ENCODE data around the gene SRBD1. TPM values are rescaled to one million over a fixed set of nuclear protein-coding genes. Genes with fewer than 3 reads are reported as not detected.

SRBD1 gene
- total RNA-seq, 1 experiment from 2014 or later, result 14.4 TPM

DNA sequence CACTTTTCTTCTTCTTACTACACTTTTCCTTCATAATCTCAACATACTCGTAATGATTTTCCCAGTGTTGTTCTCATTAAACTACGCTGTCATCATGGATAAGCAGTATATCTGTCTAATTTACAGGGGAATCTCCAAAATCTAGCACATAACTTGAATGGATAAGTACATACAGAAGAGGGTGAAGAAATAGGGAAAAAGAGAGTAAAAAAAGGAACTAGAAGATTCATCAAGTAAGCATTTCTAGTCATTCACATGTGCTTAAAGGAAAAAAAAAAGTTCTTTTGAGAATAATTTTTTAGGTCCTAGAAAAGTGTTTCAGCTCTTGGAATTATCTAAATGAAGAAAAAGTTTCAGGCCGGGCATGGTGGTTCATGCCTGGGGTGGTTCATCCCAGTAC lies 51.6 kb downstream of the SRBD1 start:
- CTCF ChIA-PET, result no interaction called here
- no peaks in the 10 kb centered on the region for H3K36me3 Mint-ChIP-seq (ENCODE audit: insufficient read depth, unreplicated experiment)
- no peak overlapping the region for H3K4me3 Mint-ChIP-seq (ENCODE audit: low read depth, unreplicated experiment)
- no peaks in the 10 kb centered on the region for H3K9me3 Mint-ChIP-seq (ENCODE audit: low read depth, unreplicated experiment)
- intact Hi-C loops (cut with micrococcal nuclease; ENCODE audit: unreplicated experiment), result no loop called here
- BruUV-seq (replicated peaks), result no TSS peak
- no peak for DNase-seq
- H3K4me1 Mint-ChIP-seq (ENCODE audit: low read depth, unreplicated experiment), result peaks cover 8% of the 10 kb centered on the region
- TF ChIP-seq, protein P1, sequence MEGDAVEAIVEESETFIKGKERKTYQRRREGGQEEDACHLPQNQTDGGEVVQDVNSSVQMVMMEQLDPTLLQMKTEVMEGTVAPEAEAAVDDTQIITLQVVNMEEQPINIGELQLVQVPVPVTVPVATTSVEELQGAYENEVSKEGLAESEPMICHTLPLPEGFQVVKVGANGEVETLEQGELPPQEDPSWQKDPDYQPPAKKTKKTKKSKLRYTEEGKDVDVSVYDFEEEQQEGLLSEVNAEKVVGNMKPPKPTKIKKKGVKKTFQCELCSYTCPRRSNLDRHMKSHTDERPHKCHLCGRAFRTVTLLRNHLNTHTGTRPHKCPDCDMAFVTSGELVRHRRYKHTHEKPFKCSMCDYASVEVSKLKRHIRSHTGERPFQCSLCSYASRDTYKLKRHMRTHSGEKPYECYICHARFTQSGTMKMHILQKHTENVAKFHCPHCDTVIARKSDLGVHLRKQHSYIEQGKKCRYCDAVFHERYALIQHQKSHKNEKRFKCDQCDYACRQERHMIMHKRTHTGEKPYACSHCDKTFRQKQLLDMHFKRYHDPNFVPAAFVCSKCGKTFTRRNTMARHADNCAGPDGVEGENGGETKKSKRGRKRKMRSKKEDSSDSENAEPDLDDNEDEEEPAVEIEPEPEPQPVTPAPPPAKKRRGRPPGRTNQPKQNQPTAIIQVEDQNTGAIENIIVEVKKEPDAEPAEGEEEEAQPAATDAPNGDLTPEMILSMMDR (IDR thresholded peaks at IDR 0.05; ENCODE audit: unreplicated experiment), result no peak
- H3K27me3 Mint-ChIP-seq (ENCODE audit: unreplicated experiment), result no peaks in the 10 kb centered on the region
- no peak overlapping the region for H3K27ac Mint-ChIP-seq (ENCODE audit: unreplicated experiment)

DNA sequence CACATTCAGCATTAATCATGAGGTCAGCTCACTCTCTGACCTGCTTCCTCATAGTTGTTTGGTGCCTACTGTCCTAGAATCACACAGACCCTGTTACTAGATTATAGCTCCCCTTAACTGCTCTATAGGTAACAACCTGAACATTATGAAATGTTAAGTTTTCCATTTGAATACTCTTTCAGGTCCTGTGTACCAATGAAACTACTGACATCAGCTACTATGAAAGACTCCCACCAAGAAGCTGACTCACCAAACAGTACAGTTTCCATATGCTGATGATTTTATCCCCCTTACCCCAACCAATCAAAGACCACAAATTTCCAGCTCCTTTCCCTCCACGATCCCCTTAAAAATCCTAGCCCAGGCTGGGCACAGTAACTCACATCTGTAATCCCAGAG lies 56.3 kb downstream of the SRBD1 start:
- intact Hi-C loops (cut with micrococcal nuclease; ENCODE audit: unreplicated experiment), result no loop called here
- TF ChIP-seq, protein P1 (IDR thresholded peaks at IDR 0.05; ENCODE audit: unreplicated experiment), result no peak
- no peak overlapping the region for H3K27ac Mint-ChIP-seq (ENCODE audit: unreplicated experiment)
- no TSS peak for BruUV-seq (replicated peaks)
- H3K4me1 Mint-ChIP-seq (ENCODE audit: low read depth, unreplicated experiment), result peaks cover 8% of the 10 kb centered on the region
- CTCF ChIA-PET, result interaction anchor here (0.7 kb wide), 1 partner anchor 1766 kb away, joined by 3 read pairs; no protein-coding TSS in a partner anchor
- no peaks in the 10 kb centered on the region for H3K9me3 Mint-ChIP-seq (ENCODE audit: low read depth, unreplicated experiment)
- no peaks in the 10 kb centered on the region for H3K36me3 Mint-ChIP-seq (ENCODE audit: insufficient read depth, unreplicated experiment)
- H3K4me3 Mint-ChIP-seq (ENCODE audit: low read depth, unreplicated experiment), result no peak overlapping the region
- H3K27me3 Mint-ChIP-seq (ENCODE audit: unreplicated experiment), result no peaks in the 10 kb centered on the region
- DNase-seq, result no peak

DNA sequence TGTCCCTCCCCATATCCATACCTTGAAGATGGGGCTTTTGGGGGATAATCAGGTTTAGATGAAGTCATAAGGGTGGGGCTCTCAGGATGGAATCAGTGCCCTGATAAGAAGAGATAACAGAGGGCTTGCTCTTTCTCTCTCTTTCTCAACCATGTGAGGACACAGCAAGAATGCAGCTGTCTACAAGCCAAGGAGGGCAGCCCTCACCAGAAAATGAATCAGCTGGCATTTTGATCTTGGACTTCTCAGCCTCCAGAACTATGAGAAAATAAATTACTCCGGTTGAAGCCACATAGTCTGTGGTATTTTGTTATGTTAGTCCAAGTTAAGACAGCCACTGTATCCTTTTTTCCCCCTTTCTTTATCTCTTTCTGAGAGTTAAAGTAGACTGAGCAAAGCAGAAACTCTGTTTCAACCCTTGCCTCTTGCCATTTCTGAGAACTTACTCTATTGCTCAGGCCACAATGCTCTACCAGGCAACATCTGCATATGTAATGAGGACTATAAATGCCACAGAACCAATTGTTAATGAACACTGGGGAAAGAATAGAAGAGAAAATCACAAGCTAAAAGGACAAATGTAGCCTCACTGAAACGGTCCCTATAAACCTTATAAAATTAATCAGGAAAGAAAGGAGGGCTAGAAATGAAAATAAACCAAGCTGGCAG lies 56.9 kb downstream of the SRBD1 start:
- TF ChIP-seq, protein P1 (IDR thresholded peaks at IDR 0.05; ENCODE audit: unreplicated experiment), result no peak
- intact Hi-C loops (cut with micrococcal nuclease; ENCODE audit: unreplicated experiment), result no loop called here
- no peaks in the 10 kb centered on the region for H3K27me3 Mint-ChIP-seq (ENCODE audit: unreplicated experiment)
- H3K9me3 Mint-ChIP-seq (ENCODE audit: low read depth, unreplicated experiment), result no peaks in the 10 kb centered on the region
- no peaks in the 10 kb centered on the region for H3K36me3 Mint-ChIP-seq (ENCODE audit: insufficient read depth, unreplicated experiment)
- no TSS peak for BruUV-seq (replicated peaks)
- CTCF ChIA-PET, result no interaction called here
- no peak overlapping the region for H3K4me3 Mint-ChIP-seq (ENCODE audit: low read depth, unreplicated experiment)
- no peak for DNase-seq
- peaks cover 8% of the 10 kb centered on the region for H3K4me1 Mint-ChIP-seq (ENCODE audit: low read depth, unreplicated experiment)
- H3K27ac Mint-ChIP-seq (ENCODE audit: unreplicated experiment), result no peak overlapping the region

DNA sequence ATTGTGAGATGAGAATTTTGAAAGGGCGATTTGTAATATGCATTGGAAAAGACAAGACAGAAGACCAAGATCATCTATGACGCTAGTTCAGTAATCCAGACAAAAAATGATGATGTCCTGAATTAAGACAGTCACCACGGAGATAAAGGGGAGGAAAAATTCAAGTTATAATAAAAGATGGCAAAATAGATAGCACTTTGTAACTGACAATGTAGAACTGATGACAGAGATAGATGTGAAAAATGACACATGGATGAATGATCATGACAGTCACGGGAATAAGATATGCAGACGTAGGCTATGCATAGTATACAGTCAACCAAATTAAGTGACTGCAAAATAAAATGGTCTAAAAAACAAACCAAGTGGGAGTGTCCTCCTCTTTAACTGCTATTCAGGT lies 59.2 kb downstream of the SRBD1 start:
- Mint-ChIP-seq H3K4me1 (ENCODE audit: low read depth, unreplicated experiment) (peaks cover 8% of the 10 kb centered on the region), H3K9me3 (ENCODE audit: low read depth, unreplicated experiment) (no peaks in the 10 kb centered on the region), H3K27ac (ENCODE audit: unreplicated experiment) (no peak overlapping the region), H3K4me3 (ENCODE audit: low read depth, unreplicated experiment) (no peak overlapping the region), H3K36me3 (ENCODE audit: insufficient read depth, unreplicated experiment) (no peaks in the 10 kb centered on the region), H3K27me3 (ENCODE audit: unreplicated experiment) (no peaks in the 10 kb centered on the region)
- CTCF ChIA-PET, result no interaction called here
- DNase-seq, result no peak
- TF ChIP-seq, protein P1 (IDR thresholded peaks at IDR 0.05; ENCODE audit: unreplicated experiment), result no peak
- intact Hi-C loops (cut with micrococcal nuclease; ENCODE audit: unreplicated experiment), result no loop called here
- BruUV-seq (replicated peaks), result no TSS peak
